ENCODE data around the gene E4F1.
A peak's percentile ranks its signal among the peaks of the same experiment; 100 is the strongest.
"Not testable (repeated sequence)": the region's sequence is repeated elsewhere in the genome, so short reads cannot be mapped to it uniquely, and the experiment has no call there.

Gene E4F1

GRCh38 chr16:2237102-2237482, 13.7 kb downstream of the E4F1 start:
- Histone ChIP-seq H3K27me3 (ENCODE audit: control insufficient read depth, insufficient read depth, low read length) (no peaks in the 10 kb centered on the region; the same call in 1 of the 2 replicates), H3K36me3 (ENCODE audit: control insufficient read depth, insufficient read depth, low read length) (peaks cover 22% of the 10 kb centered on the region; the same call in 1 of the 2 replicates), H3K27ac (ENCODE audit: low read length) (no peak overlapping the region), H3K9me3 (ENCODE audit: control insufficient read depth, insufficient read depth, low read length) (no peaks in the 10 kb centered on the region), H3K4me3 (ENCODE audit: low read length) (peak overlapping the region; percentile 14; the same call in 1 of the 2 replicates), H3K4me1 (ENCODE audit: control insufficient read depth, insufficient read depth, low read length) (peaks cover 4% of the 10 kb centered on the region)
- DNase-seq (ENCODE audit: low read depth, low spot score) = no peak
- no CpG with 5 or more reads among the region's 40 CpGs for WGBS (ENCODE audit: insufficient coverage, insufficient read length)

DNA sequence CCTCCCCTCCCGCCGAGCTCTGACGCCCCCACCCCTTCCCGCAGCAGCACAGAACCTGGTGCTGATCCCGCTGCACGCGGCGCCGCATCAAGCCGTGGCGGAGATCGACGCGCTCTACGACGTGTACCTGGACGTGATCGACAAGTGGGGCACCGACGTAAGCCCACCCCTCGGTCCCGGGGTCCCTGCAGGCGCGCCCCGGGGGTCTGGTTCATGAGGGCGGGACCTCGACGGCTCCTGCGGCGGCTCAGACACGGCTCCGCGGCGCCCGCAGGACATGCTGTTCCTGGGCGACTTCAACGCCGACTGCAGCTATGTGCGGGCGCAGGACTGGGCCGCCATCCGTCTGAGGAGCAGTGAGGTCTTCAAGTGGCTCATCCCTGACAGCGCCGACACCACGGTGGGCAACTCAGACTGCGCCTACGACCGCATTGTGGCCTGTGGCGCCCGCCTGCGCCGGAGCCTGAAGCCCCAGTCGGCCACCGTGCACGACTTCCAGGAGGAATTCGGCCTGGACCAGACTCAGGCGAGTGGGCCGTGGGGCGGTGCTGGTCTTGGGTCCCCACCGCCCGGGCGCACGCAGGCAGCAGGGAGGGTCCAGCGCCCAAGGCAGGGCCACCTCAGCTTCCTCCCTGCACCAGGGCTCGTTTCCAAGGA, 14.2 kb downstream of the E4F1 start:
- WGBS (ENCODE audit: insufficient coverage, insufficient read length) = no CpG with 5 or more reads among the region's 65 CpGs
- Histone ChIP-seq H3K36me3 (ENCODE audit: control insufficient read depth, insufficient read depth, low read length) (peaks cover 23% of the 10 kb centered on the region), H3K9me3 (ENCODE audit: control insufficient read depth, insufficient read depth, low read length) (no peaks in the 10 kb centered on the region), H3K27ac (ENCODE audit: low read length) (no peak overlapping the region), H3K4me1 (ENCODE audit: control insufficient read depth, insufficient read depth, low read length) (peaks cover 4% of the 10 kb centered on the region), H3K27me3 (ENCODE audit: control insufficient read depth, insufficient read depth, low read length) (no peaks in the 10 kb centered on the region; the same call in 1 of the 2 replicates), H3K4me3 (ENCODE audit: low read length) (peak overlapping the region; percentile 19; the same call in 1 of the 2 replicates)
- no peak for DNase-seq (ENCODE audit: low read depth, low spot score)

- Histone ChIP-seq H3K4me3 (ENCODE audit: low read length) (no peak overlapping the region), H3K27me3 (ENCODE audit: control insufficient read depth, insufficient read depth, low read length) (no peaks in the 10 kb centered on the region; the same call in 1 of the 2 replicates), H3K9me3 (ENCODE audit: control insufficient read depth, insufficient read depth, low read length) (no peaks in the 10 kb centered on the region), H3K27ac (ENCODE audit: low read length) (no peak overlapping the region), H3K4me1 (ENCODE audit: control insufficient read depth, insufficient read depth, low read length) (peaks cover 4% of the 10 kb centered on the region), H3K36me3 (ENCODE audit: control insufficient read depth, insufficient read depth, low read length) (peaks cover 23% of the 10 kb centered on the region)
- DNase-seq (ENCODE audit: low read depth, low spot score) = no peak
- WGBS (ENCODE audit: insufficient coverage, insufficient read length) = no CpG with 5 or more reads among the region's 18 CpGs
Observed at GRCh38 chr16:2238150-2238837, 14.9 kb downstream of the E4F1 start.

- Histone ChIP-seq H3K9me3 (ENCODE audit: control insufficient read depth, insufficient read depth, low read length) (no peaks in the 10 kb centered on the region), H3K27me3 (ENCODE audit: control insufficient read depth, insufficient read depth, low read length) (no peaks in the 10 kb centered on the region; the same call in 1 of the 2 replicates), H3K4me1 (ENCODE audit: control insufficient read depth, insufficient read depth, low read length) (peaks cover 4% of the 10 kb centered on the region), H3K27ac (ENCODE audit: low read length) (no peak overlapping the region), H3K36me3 (ENCODE audit: control insufficient read depth, insufficient read depth, low read length) (peaks cover 24% of the 10 kb centered on the region), H3K4me3 (ENCODE audit: low read length) (no peak overlapping the region)
- DNase-seq (ENCODE audit: low read depth, low spot score) = no peak
- no CpG with 5 or more reads among the region's 15 CpGs for WGBS (ENCODE audit: insufficient coverage, insufficient read length)
Observed at GRCh38 chr16:2238838-2239675, 15.7 kb downstream of the E4F1 start.

- H3K27ac ChIP-seq (ENCODE audit: low read length); H3K4me1 ChIP-seq (ENCODE audit: control insufficient read depth, insufficient read depth, low read length); H3K4me3 ChIP-seq (ENCODE audit: low read length); DNase-seq (ENCODE audit: low read depth, low spot score); H3K27me3 ChIP-seq (ENCODE audit: control insufficient read depth, insufficient read depth, low read length); H3K9me3 ChIP-seq (ENCODE audit: control insufficient read depth, insufficient read depth, low read length): not testable (repeated sequence)
- peaks cover 21% of the 10 kb centered on the region for H3K36me3 ChIP-seq (ENCODE audit: control insufficient read depth, insufficient read depth, low read length)
- no CpG with 5 or more reads among the region's 9 CpGs for WGBS (ENCODE audit: insufficient coverage, insufficient read length)
Observed at GRCh38 chr16:2240331-2240730, 16.9 kb downstream of the E4F1 start.

DNA sequence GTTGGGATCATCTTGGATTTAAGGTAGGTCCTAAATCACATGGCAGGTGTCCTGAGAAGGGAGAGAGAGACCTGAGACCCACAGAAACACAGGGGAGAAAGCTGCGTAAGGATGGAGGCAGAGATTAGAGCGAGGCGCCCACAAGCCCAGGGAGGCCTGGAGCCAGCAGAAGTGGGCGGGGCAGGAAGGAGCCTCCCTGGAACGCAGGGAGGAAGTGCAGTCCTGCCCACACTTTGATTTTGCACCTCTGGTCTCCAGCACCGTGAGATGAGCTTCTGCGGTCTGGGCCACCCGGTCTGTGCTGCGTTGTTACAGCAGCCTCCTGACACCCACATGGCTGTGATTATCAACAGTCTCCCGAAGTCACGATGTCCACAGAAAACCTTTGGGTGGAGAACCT, 19.2 kb downstream of the E4F1 start:
- no peak for DNase-seq (ENCODE audit: low read depth, low spot score)
- peaks cover 27% of the 10 kb centered on the region for H3K36me3 ChIP-seq (ENCODE audit: control insufficient read depth, insufficient read depth, low read length)
- H3K27ac ChIP-seq (ENCODE audit: low read length) = no peak overlapping the region

GRCh38 chr16:2243031-2243528, 19.7 kb downstream of the E4F1 start:
- H3K4me1 ChIP-seq (ENCODE audit: control insufficient read depth, insufficient read depth, low read length) = peaks cover 4% of the 10 kb centered on the region; the same call in 1 of the 2 replicates
- H3K9me3 ChIP-seq (ENCODE audit: control insufficient read depth, insufficient read depth, low read length) = no peaks in the 10 kb centered on the region
- no peak for DNase-seq (ENCODE audit: low read depth, low spot score)
- H3K27me3 ChIP-seq (ENCODE audit: control insufficient read depth, insufficient read depth, low read length) = no peaks in the 10 kb centered on the region
- peaks cover 27% of the 10 kb centered on the region for H3K36me3 ChIP-seq (ENCODE audit: control insufficient read depth, insufficient read depth, low read length)
- no peak overlapping the region for H3K27ac ChIP-seq (ENCODE audit: low read length)
- no peak overlapping the region for H3K4me3 ChIP-seq (ENCODE audit: low read length)
- WGBS (ENCODE audit: insufficient coverage, insufficient read length) = no CpG with 5 or more reads among the region's 19 CpGs

More for the DNA sequence above, 19.2 kb downstream of the E4F1 start:
- no CpG with 5 or more reads among the region's 11 CpGs for WGBS (ENCODE audit: insufficient coverage, insufficient read length)
- no peak overlapping the region for H3K4me3 ChIP-seq (ENCODE audit: low read length)
- H3K27me3 ChIP-seq (ENCODE audit: control insufficient read depth, insufficient read depth, low read length) = no peaks in the 10 kb centered on the region; the same call in 1 of the 2 replicates
- peaks cover 4% of the 10 kb centered on the region; the same call in 1 of the 2 replicates for H3K4me1 ChIP-seq (ENCODE audit: control insufficient read depth, insufficient read depth, low read length)
- H3K9me3 ChIP-seq (ENCODE audit: control insufficient read depth, insufficient read depth, low read length) = no peaks in the 10 kb centered on the region

DNA sequence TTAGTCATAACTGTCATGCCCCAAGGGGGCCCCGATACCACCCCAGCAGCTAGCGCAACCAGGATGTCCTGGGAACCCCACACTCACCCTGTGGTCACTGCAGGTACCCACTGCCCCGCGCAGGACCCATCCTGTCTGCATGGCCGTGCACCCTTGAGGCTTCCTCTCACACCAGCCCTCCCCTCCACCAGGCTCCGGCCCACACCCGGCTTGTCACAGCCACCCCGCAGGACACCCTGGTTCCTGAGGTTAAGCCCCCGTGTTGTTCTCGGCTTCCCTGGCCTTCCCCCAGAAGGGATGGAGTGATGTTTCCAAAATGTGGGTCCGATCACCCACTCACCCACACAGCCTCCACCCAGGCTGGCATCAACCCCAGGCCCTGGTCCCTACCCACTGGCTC, 20.4 kb downstream of the E4F1 start:
- no peak overlapping the region for H3K27ac ChIP-seq (ENCODE audit: low read length)
- no peak for DNase-seq (ENCODE audit: low read depth, low spot score)
- no peaks in the 10 kb centered on the region for H3K9me3 ChIP-seq (ENCODE audit: control insufficient read depth, insufficient read depth, low read length)
- H3K4me1 ChIP-seq (ENCODE audit: control insufficient read depth, insufficient read depth, low read length) = no peaks in the 10 kb centered on the region
- no CpG with 5 or more reads among the region's 11 CpGs for WGBS (ENCODE audit: insufficient coverage, insufficient read length)
- peaks cover 27% of the 10 kb centered on the region for H3K36me3 ChIP-seq (ENCODE audit: control insufficient read depth, insufficient read depth, low read length)
- no peak overlapping the region for H3K4me3 ChIP-seq (ENCODE audit: low read length)
- H3K27me3 ChIP-seq (ENCODE audit: control insufficient read depth, insufficient read depth, low read length) = no peaks in the 10 kb centered on the region

DNA sequence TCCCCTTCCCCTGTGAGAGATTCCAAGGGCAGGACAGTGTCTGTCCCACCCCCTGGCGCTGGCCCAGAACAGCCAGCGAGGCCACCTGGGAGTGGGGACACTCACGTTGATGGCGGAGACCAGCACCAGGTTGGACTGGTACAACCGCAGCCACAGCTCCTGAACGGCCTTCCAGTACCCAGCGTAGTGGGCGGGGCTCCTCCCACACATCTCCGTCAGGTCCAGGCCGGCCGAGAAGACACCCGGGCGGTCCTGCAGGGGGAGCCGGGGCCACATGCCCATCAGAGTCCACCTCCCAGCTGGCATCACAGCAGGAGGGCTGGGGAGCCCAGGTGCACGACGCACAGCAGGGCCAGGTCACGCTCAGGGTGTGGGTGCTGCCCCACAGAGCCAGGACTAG, 20.9 kb downstream of the E4F1 start:
- no CpG with 5 or more reads among the region's 17 CpGs for WGBS (ENCODE audit: insufficient coverage, insufficient read length)
- H3K27ac ChIP-seq (ENCODE audit: low read length) = no peak overlapping the region
- no peak for DNase-seq (ENCODE audit: low read depth, low spot score)
- no peaks in the 10 kb centered on the region for H3K4me1 ChIP-seq (ENCODE audit: control insufficient read depth, insufficient read depth, low read length)
- no peak overlapping the region for H3K4me3 ChIP-seq (ENCODE audit: low read length)
- H3K36me3 ChIP-seq (ENCODE audit: control insufficient read depth, insufficient read depth, low read length) = peaks cover 27% of the 10 kb centered on the region
- H3K9me3 ChIP-seq (ENCODE audit: control insufficient read depth, insufficient read depth, low read length) = no peaks in the 10 kb centered on the region
- no peaks in the 10 kb centered on the region for H3K27me3 ChIP-seq (ENCODE audit: control insufficient read depth, insufficient read depth, low read length)
